HepG2 (cell line): ENCODE measurements around the gene PLEKHA6. TPM values are rescaled to one million over a fixed set of nuclear protein-coding genes. Genes with fewer than 3 reads are reported as not detected.

Experiments used
- ATAC-seq: fragments of 200-7000 bp; cut with Tn5 transposase; 3 replicates; pipeline ENCODE4 v1.9.1; 2020; ENCODE audit warnings: mild to moderate bottlenecking, moderate library complexity
- BruUV-seq: library from RNA; stranded (reverse); fragments of 400-500 nt; replicated peaks from 2 replicates; lab custom pipeline; 2021; lab: Mats Ljungman, UMichigan
- CTCF ChIA-PET: fragments of 300-600 bp; formaldehyde crosslinking; extraction: SDS; loops from one replicate; lab custom pipeline; 2021; ENCODE audit warnings: low total read pairs, inconsistent platforms, low intra/inter-chr PET ratio; lab: Yijun Ruan, JAX
- POLR2A ChIA-PET: fragments of 350-600 bp; sonication (Branson Sonifier 250); formaldehyde crosslinking; loops from one replicate; lab custom pipeline; 2020; ENCODE audit warnings: antibody characterized with exemption, inconsistent platforms; lab: Yijun Ruan, JAX
- DNase-seq: peaks from one replicate; pipeline ENCODE4 v3.0.0-alpha.2; 2015; ENCODE audit warnings: low spot score
- FAIRE-seq: peaks from 3 replicates; lab custom pipeline; 2011; peaks lifted over from hg19 to GRCh38; lab: Jason Lieb, UNC
- H2AFZ ChIP-seq: one replicate; pipeline ENCODE4 v1.6.1; 2011; ENCODE audit warnings: low read length, inconsistent platforms
- H3K27ac ChIP-seq: fragments of 300-600 bp; 3 replicates; pipeline ENCODE4 v1.8.0; 2011; ENCODE audit warnings: mixed run types, mild to moderate bottlenecking, mixed read lengths, low read length, inconsistent platforms; ENCODE audit not compliant: insufficient read depth; ENCODE audit errors: extremely low read length
- H3K27me3 ChIP-seq, 2 experiments: fragments of 200-600 bp in 1 of 2; 2 replicates in 1 of 2; 3 replicates in 1 of 2; pipeline versions ENCODE4 v1.6.0 to v1.8.0; 2011; ENCODE audit warnings: low read length in 2 of 2, mild to moderate bottlenecking in 2 of 2, moderate library complexity in 2 of 2, inconsistent platforms in 1 of 2; ENCODE audit not compliant: insufficient read depth in 2 of 2, control insufficient read depth in 1 of 2
- H3K36me3 ChIP-seq, 2 experiments: fragments of 200-600 bp in 1 of 2; replicated peaks in 1 of 2; 2 replicates in 1 of 2; 3 replicates in 1 of 2; pipeline versions ENCODE4 v1.5.1 to v1.8.0; 2011; ENCODE audit warnings: low read length in 2 of 2, inconsistent platforms in 1 of 2; ENCODE audit not compliant: insufficient read depth in 2 of 2, control insufficient read depth in 1 of 2
- H3K4me1 ChIP-seq: 2 replicates; pipeline ENCODE4 v1.5.1; 2012; ENCODE audit warnings: low read length, inconsistent platforms; ENCODE audit not compliant: insufficient read depth
- H3K4me2 ChIP-seq: 2 replicates; pipeline ENCODE4 v1.6.0; 2011; ENCODE audit warnings: low read depth, low read length, inconsistent platforms
- H3K4me3 ChIP-seq, 3 experiments: fragments of 200-600 bp in 1 of 3; sonication (generic), shearing (Covaris generic) in 1 of 3; replicated peaks in 1 of 3; 2 replicates each; pipeline ENCODE4 v1.5.1; 2011 to 2016; ENCODE audit warnings: low read length in 3 of 3, inconsistent platforms in 2 of 3, low read depth in 2 of 3, mild to moderate bottlenecking in 2 of 3, control low read depth in 1 of 3, mixed read lengths in 1 of 3; ENCODE audit not compliant: insufficient read depth in 1 of 3
- H3K79me2 ChIP-seq: one replicate; pipeline ENCODE4 v1.6.1; 2011; ENCODE audit warnings: low read length, inconsistent platforms; ENCODE audit not compliant: insufficient read depth
- H3K9ac ChIP-seq: 2 replicates; pipeline ENCODE4 v1.6.0; 2011; ENCODE audit warnings: mild to moderate bottlenecking, low read depth, low read length, inconsistent platforms; ENCODE audit not compliant: insufficient read depth
- H3K9me3 ChIP-seq: 2 replicates; pipeline ENCODE4 v1.5.1; 2012; ENCODE audit warnings: mild to moderate bottlenecking, low read length
- H4K20me1 ChIP-seq: 2 replicates; pipeline ENCODE4 v1.6.0; 2011; ENCODE audit warnings: inconsistent platforms, mild to moderate bottlenecking, low read length, moderate library complexity; ENCODE audit not compliant: insufficient read depth
- CBX5 ChIP-seq: sonication (generic); formaldehyde crosslinking; IDR thresholded peaks from 2 replicates; pipeline ENCODE4 v1.4.0; 2020; ENCODE audit warnings: missing genetic modification reagents, borderline replicate concordance
- EZH2 ChIP-seq: conservative IDR thresholded peaks from 2 replicates; pipeline ENCODE4 v1.6.1; 2012; ENCODE audit warnings: mild to moderate bottlenecking, low read depth, low read length, moderate library complexity
- FOXA3 ChIP-seq: IDR thresholded peaks from 2 replicates; pipeline ENCODE4 v1.6.1; 2016; ENCODE audit warnings: missing genetic modification reagents, missing compliant biosample characterization
- GABPB1 ChIP-seq: IDR thresholded peaks from 2 replicates; pipeline ENCODE4 v1.6.1; 2016; ENCODE audit warnings: mild to moderate bottlenecking, missing genetic modification reagents, moderate library complexity, missing compliant biosample characterization
- GTF3A ChIP-seq: sonication (generic); formaldehyde crosslinking; conservative IDR thresholded peaks from 2 replicates; pipeline ENCODE4 v1.4.0; 2020; ENCODE audit warnings: mild to moderate bottlenecking, missing genetic modification reagents
- HES4 ChIP-seq: sonication (generic); formaldehyde crosslinking; IDR thresholded peaks from 2 replicates; pipeline ENCODE4 v1.9.0; 2021; ENCODE audit warnings: mild to moderate bottlenecking, missing genetic modification reagents, borderline replicate concordance
- PHF21A ChIP-seq: sonication (generic); formaldehyde crosslinking; IDR thresholded peaks from 2 replicates; pipeline ENCODE4 v1.5.0; 2020; ENCODE audit warnings: mild to moderate bottlenecking, missing genetic modification reagents
- TBX2 ChIP-seq: sonication (generic); formaldehyde crosslinking; IDR thresholded peaks from 2 replicates; pipeline ENCODE4 v1.5.0; 2020; ENCODE audit warnings: missing genetic modification reagents, mild to moderate bottlenecking, borderline replicate concordance
- TBX3 ChIP-seq: fragments of 450-650 bp; IDR thresholded peaks from 2 replicates; pipeline ENCODE4 v1.6.1; 2017; ENCODE audit warnings: antibody characterized with exemption, mild to moderate bottlenecking, inconsistent platforms, borderline replicate concordance
- THYN1 ChIP-seq: sonication (generic); formaldehyde crosslinking; IDR thresholded peaks from 2 replicates; pipeline ENCODE4 v1.8.1; 2023; ENCODE audit warnings: low read depth, mild to moderate bottlenecking, moderate library complexity, missing genetic modification reagents, borderline replicate concordance
- ZBTB1 ChIP-seq: sonication (generic); formaldehyde crosslinking; IDR thresholded peaks from 2 replicates; pipeline ENCODE4 v1.4.0; 2020; ENCODE audit warnings: missing genetic modification reagents, borderline replicate concordance
- ZNF282 ChIP-seq: fragments of 450-650 bp; IDR thresholded peaks from 2 replicates; pipeline ENCODE4 v1.6.1; 2018; ENCODE audit not compliant: partially characterized antibody
- ZNF354B ChIP-seq: sonication (generic); formaldehyde crosslinking; IDR thresholded peaks from 2 replicates; pipeline ENCODE4 v1.8.0; 2022; ENCODE audit warnings: mild to moderate bottlenecking, missing genetic modification reagents
- ZNF7 ChIP-seq: IDR thresholded peaks from 2 replicates; pipeline ENCODE4 v1.6.1; 2016; ENCODE audit warnings: missing biosample characterization, missing genetic modification reagents
- ZNF761 ChIP-seq: sonication (generic); formaldehyde crosslinking; conservative IDR thresholded peaks from 2 replicates; pipeline ENCODE4 v1.4.0; 2020; ENCODE audit warnings: mild to moderate bottlenecking, missing genetic modification reagents
- ZSCAN25 ChIP-seq: sonication (generic); formaldehyde crosslinking; IDR thresholded peaks from 2 replicates; pipeline ENCODE4 v1.8.0; 2022; ENCODE audit warnings: mild to moderate bottlenecking, missing genetic modification reagents
- WGBS: methylation state at CpG from one replicate; pipeline ENCODE4 v1.1.6; 2017; ENCODE audit warnings: low lambda C conversion rate; 5-methylcytosine and 5-hydroxymethylcytosine counted together
- in situ Hi-C: cut with HindIII; loops from 2 replicates; pipeline ENCODE4 v1.10.0; 2017; ENCODE audit warnings: low pct_unique_long_range_greater_than_20kb; ENCODE audit not compliant: extremely low pct_ligation_motif_present
- intact Hi-C: fragments of 100-400 bp; cut with micrococcal nuclease; formaldehyde crosslinking; loops from one replicate; pipeline ENCODE4 v1.10.0; 2022; ENCODE audit not compliant: unreplicated experiment
- polyA plus RNA-seq, 8 experiments: library from polyadenylated mRNA; depleted of rRNA in 3 of 8; stranded (reverse) in 7 of 8; unstranded in 1 of 8; fragments of >200 nt; fragmentation: Illumina TruSeq in 4 of 8; extraction: Trizol in 4 of 8; gene quantifications; 2 replicates each; pipeline versions ENCODE4 v1.2.1 to v1.2.3, GENCODE V29; 2011 to 2016; ENCODE audit warnings: low read depth in 4 of 8, missing spikeins in 1 of 8, mixed read lengths in 1 of 8; ENCODE audit not compliant: insufficient read depth in 1 of 8
- total RNA-seq, 5 experiments: library from RNA; depleted of rRNA; stranded (reverse); fragments of >200 nt; fragmentation: Illumina TruSeq; extraction: Trizol; gene quantifications; 2 replicates each; pipeline ENCODE4 v1.2.3, GENCODE V29; 2016; ENCODE audit warnings: low read depth in 1 of 5
- TF ChIP-seq, protein P1 (sequence below): sonication (generic); formaldehyde crosslinking; IDR thresholded peaks from 2 replicates; pipeline ENCODE4 v1.8.1; 2023; ENCODE audit warnings: mild to moderate bottlenecking, missing genetic modification reagents
- TF ChIP-seq, protein P2 (sequence below): sonication (generic); formaldehyde crosslinking; IDR thresholded peaks from 2 replicates; pipeline ENCODE4 v1.8.1; 2023; ENCODE audit warnings: mild to moderate bottlenecking, missing genetic modification reagents, borderline replicate concordance
- TF ChIP-seq, protein P3 (sequence below): sonication (generic); formaldehyde crosslinking; IDR thresholded peaks from 2 replicates; pipeline ENCODE4 v1.9.0; 2021; ENCODE audit warnings: missing genetic modification reagents, borderline replicate concordance

Gene PLEKHA6
- total and polyA plus RNA-seq, 2 of the 13 experiments (the other 11 are each of a cell fraction or from before 2014, with no cell fraction given): 5.3 to 11.4 TPM

DNA sequence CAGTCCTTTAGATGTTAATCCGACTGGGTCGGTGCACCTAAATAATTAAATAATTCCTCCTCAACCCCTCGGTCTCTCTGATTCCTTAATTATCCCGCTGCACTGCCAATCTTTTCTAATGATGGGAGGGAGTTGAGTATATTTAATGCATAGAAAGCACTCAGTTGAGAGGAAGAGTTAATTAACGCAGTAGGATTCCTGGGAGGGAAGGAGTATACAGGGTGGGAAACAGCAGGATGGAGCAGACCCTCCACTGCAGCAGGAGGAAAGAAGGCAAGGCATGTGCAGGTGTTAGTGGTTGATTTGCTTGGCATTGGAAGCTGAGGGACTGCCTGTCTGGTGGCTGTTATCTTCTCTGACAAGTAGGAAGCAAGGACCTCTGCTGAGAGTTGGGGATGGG is 183.7 kb downstream of the PLEKHA6 start:
- H3K27ac ChIP-seq: no peak overlapping the region
- no peak overlapping the region for H3K4me2 ChIP-seq
- in situ Hi-C loops (no loop called here), intact Hi-C loops (no loop called here)
- H3K4me1 ChIP-seq: peaks cover 44% of the 10 kb centered on the region
- ATAC-seq: no peak
- no peak for DNase-seq
- H3K79me2 ChIP-seq: no peaks in the 10 kb centered on the region
- CTCF ChIA-PET: no interaction called here
- no peaks in the 10 kb centered on the region; the same call in 1 of the 2 replicates for H3K9me3 ChIP-seq
- POLR2A ChIA-PET: no interaction called here
- no peaks in the 10 kb centered on the region for H4K20me1 ChIP-seq
- BruUV-seq: no TSS peak
- WGBS: 49% methylated on average over 5 of the region's 5 CpGs
- no peaks in the 10 kb centered on the region for H3K36me3 ChIP-seq
- no peak for FAIRE-seq
- peaks cover 0 to 11% of the 10 kb centered on the region in 2 experiments; a peak in 1 of 5 replicates for H3K27me3 ChIP-seq
- H3K4me3 ChIP-seq: no peak overlapping the region
- no peak overlapping the region for H3K9ac ChIP-seq
- TF ChIP-seq, protein P1, sequence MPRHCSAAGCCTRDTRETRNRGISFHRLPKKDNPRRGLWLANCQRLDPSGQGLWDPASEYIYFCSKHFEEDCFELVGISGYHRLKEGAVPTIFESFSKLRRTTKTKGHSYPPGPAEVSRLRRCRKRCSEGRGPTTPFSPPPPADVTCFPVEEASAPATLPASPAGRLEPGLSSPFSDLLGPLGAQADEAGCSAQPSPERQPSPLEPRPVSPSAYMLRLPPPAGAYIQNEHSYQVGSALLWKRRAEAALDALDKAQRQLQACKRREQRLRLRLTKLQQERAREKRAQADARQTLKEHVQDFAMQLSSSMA (CRISPR knock-in tag): no peak
- no peak for TF ChIP-seq ZSCAN25 (CRISPR knock-in tag)
- TF ChIP-seq THYN1 (CRISPR knock-in tag): no peak
- no peak for TF ChIP-seq TBX2 (CRISPR knock-in tag)
- no peak for TF ChIP-seq PHF21A
- no peak overlapping the region for H2AFZ ChIP-seq

DNA sequence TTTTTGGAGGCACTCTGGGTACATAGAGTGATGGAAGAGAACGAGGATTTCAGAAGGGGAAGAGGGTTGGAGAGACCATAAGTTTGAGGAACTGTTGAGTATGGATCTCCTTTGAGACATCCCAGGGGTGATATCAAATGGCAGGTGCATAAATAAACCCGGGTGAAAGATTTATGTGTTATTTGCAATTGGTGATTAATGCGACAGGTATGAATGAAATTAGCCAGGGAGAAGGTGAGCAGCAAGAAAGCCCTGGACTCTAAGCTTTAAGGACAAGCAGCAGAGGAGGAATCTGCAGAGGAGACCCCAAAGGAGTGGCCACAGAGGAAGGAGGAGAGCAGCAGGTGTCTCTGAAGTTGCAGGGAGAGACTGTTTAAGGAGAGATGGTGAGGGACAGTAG is 184.8 kb downstream of the PLEKHA6 start:
- peaks cover 0 to 11% of the 10 kb centered on the region in 2 experiments; a peak in 1 of 5 replicates for H3K27me3 ChIP-seq
- peaks cover 35% of the 10 kb centered on the region for H3K4me1 ChIP-seq
- ATAC-seq: no peak
- WGBS: 35% methylated on average over 3 of the region's 3 CpGs
- no peaks in the 10 kb centered on the region for H3K79me2 ChIP-seq
- no peak overlapping the region for H3K27ac ChIP-seq
- BruUV-seq: no TSS peak
- H3K36me3 ChIP-seq: no peaks in the 10 kb centered on the region
- CTCF ChIA-PET: no interaction called here
- DNase-seq: no peak
- in situ Hi-C loops (no loop called here), intact Hi-C loops (no loop called here)
- no peaks in the 10 kb centered on the region for H4K20me1 ChIP-seq
- peaks cover 11% of the 10 kb centered on the region for H3K9me3 ChIP-seq
- FAIRE-seq: no peak
- POLR2A ChIA-PET: no interaction called here
- no peak overlapping the region for H2AFZ ChIP-seq
- no peak overlapping the region for H3K4me2 ChIP-seq
- no peak overlapping the region for H3K9ac ChIP-seq
- no peak overlapping the region for H3K4me3 ChIP-seq
- no peak for TF ChIP-seq ZNF354B (CRISPR knock-in tag)
- TF ChIP-seq, protein P2, sequence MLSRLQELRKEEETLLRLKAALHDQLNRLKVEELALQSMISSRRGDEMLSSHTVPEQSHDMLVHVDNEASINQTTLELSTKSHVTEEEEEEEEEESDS (CRISPR knock-in tag): no peak
- TF ChIP-seq HES4: no peak
- TF ChIP-seq GTF3A (CRISPR knock-in tag): no peak
- TF ChIP-seq ZNF282: no peak
- TF ChIP-seq TBX3: no peak
- TF ChIP-seq EZH2: no peak
- no peak for TF ChIP-seq ZNF761 (CRISPR knock-in tag)
- no peak for TF ChIP-seq CBX5
- no peak for TF ChIP-seq GABPB1 (CRISPR knock-in tag)
- no peak for TF ChIP-seq FOXA3
- TF ChIP-seq, protein P3, sequence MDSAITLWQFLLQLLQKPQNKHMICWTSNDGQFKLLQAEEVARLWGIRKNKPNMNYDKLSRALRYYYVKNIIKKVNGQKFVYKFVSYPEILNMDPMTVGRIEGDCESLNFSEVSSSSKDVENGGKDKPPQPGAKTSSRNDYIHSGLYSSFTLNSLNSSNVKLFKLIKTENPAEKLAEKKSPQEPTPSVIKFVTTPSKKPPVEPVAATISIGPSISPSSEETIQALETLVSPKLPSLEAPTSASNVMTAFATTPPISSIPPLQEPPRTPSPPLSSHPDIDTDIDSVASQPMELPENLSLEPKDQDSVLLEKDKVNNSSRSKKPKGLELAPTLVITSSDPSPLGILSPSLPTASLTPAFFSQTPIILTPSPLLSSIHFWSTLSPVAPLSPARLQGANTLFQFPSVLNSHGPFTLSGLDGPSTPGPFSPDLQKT (CRISPR knock-in tag): no peak
- TF ChIP-seq ZBTB1: no peak
- TF ChIP-seq ZNF7 (CRISPR knock-in tag): no peak
